ENCODE measurements around the gene TRIP13.
"Not testable (repeated sequence)": the region's sequence is repeated elsewhere in the genome, so short reads cannot be mapped to it uniquely, and the experiment has no call there.

TRIP13 gene

DNA sequence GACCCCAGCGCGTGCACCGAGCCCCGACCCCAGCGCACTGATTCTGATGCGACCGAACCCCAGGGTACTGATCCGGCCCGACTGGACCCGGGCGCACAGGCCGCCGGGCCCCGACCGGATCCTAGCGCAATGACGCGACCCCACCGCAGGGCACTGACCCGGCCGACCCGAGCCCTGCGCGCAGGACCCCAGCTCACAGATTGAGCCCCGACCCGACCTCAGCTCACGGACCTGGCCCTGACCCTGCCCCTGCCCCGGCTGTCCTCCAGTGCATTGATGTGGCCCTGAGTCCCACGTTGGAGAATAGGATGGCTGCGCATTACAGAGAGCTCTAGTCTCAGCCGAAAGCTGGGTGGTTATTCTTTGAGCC is 438 bp downstream of the TRIP13 start:
- DNase-seq: no peak

DNA sequence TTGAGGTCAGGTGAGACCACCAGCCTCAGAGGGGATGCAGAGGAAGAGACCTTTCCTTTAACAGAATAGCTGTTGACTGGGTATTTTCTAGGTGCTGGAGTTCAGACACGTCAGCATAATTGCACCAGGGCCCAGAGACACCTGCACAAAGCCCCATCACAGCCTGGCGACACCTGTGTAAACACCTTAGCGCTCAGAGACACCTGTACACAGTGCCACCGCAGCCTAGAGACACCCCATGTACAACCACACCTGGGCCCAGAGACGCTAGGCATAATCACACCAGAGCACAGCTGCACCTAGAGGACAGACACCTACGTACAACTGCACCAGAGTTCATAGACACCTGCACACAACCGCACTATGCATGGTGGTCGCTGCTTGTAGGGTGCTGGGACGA is 1.0 kb downstream of the TRIP13 start:
- DNase-seq: peak; percentile 2

DNA sequence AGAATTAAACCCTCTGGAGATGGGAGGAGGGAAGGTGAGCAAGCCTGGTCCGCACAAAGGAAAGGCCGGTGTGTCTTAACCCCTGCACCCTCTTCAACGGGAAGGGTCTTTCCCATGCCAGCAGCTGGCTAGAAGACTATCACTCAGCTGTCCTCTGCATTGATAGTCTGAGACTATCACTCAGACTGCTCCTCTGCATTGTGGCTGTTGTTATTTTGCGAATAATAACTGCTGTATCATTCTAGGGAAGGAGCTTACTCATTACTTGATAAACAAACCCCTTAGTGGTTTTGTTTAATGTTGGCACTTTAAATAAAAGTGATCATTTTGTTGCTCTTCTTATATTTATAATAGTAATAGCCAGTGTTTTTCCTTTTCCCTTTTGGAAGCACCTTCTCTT is 8.1 kb downstream of the TRIP13 start:
- no peak for DNase-seq

- no peak for DNase-seq
These were observed 9.6 kb downstream of the TRIP13 start for GRCh38 chr5:902129-902916.

DNA sequence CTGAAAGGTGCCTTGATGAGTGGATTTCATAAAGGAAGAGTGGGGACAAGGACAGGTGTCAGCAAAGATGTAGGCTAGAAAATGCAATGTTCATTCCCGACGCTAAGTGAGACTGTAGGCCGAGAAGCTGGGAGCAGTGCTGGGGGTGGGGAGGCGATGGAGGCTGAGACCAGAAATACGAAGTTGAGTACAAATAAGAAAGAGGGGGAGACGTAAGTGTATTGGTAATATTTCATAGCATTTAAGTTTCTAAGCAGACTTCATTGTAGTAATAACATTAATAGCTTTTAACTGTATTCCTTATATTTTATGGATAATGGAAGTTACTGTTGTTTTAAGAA is 11.0 kb downstream of the TRIP13 start:
- DNase-seq: no peak

- no peak for DNase-seq
These were observed 12.5 kb downstream of the TRIP13 start for GRCh38 chr5:905139-905642.

GRCh38 chr5:907366-907910 is 14.8 kb downstream of the TRIP13 start:
- DNase-seq: no peak

GRCh38 chr5:908172-908571 is 15.5 kb downstream of the TRIP13 start:
- DNase-seq: no peak

- no peak for DNase-seq
These were observed 16.4 kb downstream of the TRIP13 start for GRCh38 chr5:909086-909485.

DNA sequence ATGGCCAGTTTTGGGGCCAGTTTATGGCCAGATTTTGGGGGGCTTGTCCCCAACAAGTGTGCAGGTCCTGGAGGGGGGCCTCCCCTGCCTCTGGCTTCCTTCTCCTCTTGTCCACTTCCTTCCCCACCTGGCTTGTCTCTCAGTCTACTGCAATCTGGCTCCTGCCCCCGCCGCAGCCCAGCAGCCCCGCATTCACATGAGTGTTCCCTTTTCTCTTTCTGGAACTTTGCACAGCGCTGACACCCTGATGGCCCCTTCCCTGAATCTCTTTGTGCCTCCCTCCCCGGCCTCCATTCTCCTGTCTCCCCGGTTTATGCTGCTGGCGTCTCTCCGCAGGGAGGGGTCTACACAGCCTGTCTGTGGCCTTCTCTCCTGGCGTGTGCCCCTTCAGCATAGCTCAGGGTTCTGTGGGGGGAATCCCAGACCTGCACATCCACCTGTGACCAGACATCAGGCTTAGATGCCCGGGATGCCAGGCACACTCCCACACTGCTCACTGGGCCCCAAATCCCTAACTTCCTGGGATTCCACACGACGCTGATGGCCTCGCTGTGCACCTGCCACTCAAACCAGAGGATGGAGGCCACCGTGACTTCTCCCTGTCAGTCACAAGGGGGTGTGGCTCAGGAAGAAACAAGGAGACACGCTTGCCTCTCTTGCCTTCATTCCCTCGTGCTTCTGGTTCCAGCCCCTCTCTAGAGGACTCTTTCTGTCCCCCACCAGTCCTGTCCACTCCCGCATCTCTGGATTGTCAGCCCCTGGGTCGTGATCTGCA is 17.5 kb downstream of the TRIP13 start:
- DNase-seq: no peak

- no peak for DNase-seq
These were observed 18.1 kb downstream of the TRIP13 start for GRCh38 chr5:910769-911160.

DNA sequence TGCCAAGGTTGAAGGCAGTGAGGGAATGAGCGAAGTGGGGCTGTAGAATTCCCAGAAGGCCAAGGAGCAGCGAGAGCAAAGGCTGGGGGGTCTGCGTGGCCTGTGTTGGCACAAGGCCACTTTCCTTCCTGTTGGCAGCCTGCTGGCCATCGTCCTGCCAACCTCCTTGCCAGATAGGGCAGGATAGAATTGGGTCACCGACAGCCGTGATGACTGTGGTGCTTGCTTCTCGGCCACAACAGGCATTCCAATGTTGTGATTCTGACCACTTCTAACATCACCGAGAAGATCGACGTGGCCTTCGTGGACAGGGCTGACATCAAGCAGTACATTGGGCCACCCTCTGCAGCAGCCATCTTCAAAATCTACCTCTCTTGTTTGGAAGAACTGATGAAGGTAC is 18.9 kb downstream of the TRIP13 start:
- no peak for DNase-seq

GRCh38 chr5:912280-913091 is 19.8 kb downstream of the TRIP13 start:
- DNase-seq: no peak

- DNase-seq: no peak
These were observed 21.5 kb downstream of the TRIP13 start for GRCh38 chr5:914174-914573.

GRCh38 chr5:914612-915011 is 21.9 kb downstream of the TRIP13 start:
- DNase-seq: no peak

- DNase-seq: not testable (repeated sequence)
These were observed 22.7 kb downstream of the TRIP13 start for GRCh38 chr5:915346-915745.

DNA sequence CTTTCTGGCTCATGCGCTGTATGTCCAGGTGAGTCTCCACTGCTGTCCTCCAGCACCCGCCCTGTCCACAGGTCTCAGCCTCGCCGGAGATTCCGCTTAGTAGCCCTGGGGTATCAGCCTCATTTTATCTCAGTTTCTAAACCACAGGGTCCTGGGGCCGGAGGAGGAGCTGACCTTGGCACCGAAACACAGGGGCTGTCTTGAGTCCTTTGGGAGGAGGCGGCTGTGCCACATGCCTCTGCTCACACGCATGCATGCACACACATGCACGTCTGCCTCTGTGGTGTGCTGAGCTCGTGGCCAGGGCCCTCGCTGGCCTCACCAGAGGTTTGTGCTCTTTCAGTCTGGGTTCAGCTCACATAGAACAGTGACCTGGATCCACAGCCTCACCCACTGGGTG is 23.3 kb downstream of the TRIP13 start:
- DNase-seq: no peak

GRCh38 chr5:916441-917293 is 24.0 kb downstream of the TRIP13 start:
- DNase-seq: no peak

GRCh38 chr5:918717-919116 is 26.0 kb downstream of the TRIP13 start:
- not testable (repeated sequence) for DNase-seq

GRCh38 chr5:919356-920000 is 26.8 kb downstream of the TRIP13 start:
- no peak for DNase-seq

DNA sequence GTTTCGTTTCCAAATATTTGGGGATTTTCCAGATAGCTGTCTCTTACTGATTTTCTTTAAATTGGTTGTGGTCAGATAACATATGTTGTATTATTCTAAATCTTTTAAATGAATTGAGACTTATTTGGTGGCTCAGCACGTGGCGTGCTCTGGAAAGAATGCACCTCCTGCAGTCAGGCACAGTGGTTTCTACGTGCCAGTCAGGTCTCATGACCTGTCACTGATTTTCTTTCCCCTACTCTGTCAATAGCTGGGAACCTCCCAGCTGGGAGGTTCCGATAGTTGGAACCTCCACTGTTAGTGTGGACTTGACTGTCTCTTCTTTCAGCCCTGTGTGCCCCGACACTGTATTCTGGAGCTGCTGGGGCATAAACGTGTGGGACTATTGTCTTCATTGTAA is 27.6 kb downstream of the TRIP13 start:
- no peak for DNase-seq

All from NCI-H1105 (cell line).